Liver (tissue), 3 donors: Measurements from ENCODE around the gene RDX.

Experiments
- ATF3 ChIP-seq: IDR thresholded peaks from 2 replicates; pipeline ENCODE4 v1.6.1; 2016; ENCODE audit warnings: antibody characterized with exemption
- FOXA1 ChIP-seq: IDR thresholded peaks from 2 replicates; pipeline ENCODE4 v1.6.1; 2016; ENCODE audit warnings: antibody characterized with exemption
- GABPA ChIP-seq, 2 donors: IDR thresholded peaks in 1 of 2; conservative IDR thresholded peaks in 1 of 2; 2 replicates each; pipeline ENCODE4 v1.6.1; 2016; ENCODE audit warnings: antibody characterized with exemption in 2 of 2, mild to moderate bottlenecking in 1 of 2, moderate library complexity in 1 of 2
- HNF4G ChIP-seq: IDR thresholded peaks from 2 replicates; pipeline ENCODE4 v1.6.1; 2016; ENCODE audit warnings: antibody characterized with exemption
- NR2F2 ChIP-seq: IDR thresholded peaks from 2 replicates; pipeline ENCODE4 v1.6.1; 2016; ENCODE audit warnings: antibody characterized with exemption
- RXRA ChIP-seq, 2 donors: IDR thresholded peaks; 2 replicates each; pipeline ENCODE4 v1.6.1; 2017 to 2018; ENCODE audit warnings: antibody characterized with exemption in 2 of 2, mild to moderate bottlenecking in 1 of 2
- TAF1 ChIP-seq: conservative IDR thresholded peaks from 2 replicates; pipeline ENCODE4 v1.6.1; 2016; ENCODE audit warnings: antibody characterized with exemption, mild to moderate bottlenecking
- YY1 ChIP-seq: IDR thresholded peaks from 2 replicates; pipeline ENCODE4 v1.6.1; 2016; ENCODE audit warnings: antibody characterized with exemption, mild to moderate bottlenecking
- TF ChIP-seq, protein P1 (sequence below): fragments of 150-350 bp; IDR thresholded peaks from 2 replicates; pipeline ENCODE4 v1.5.1; 2017; ENCODE audit warnings: improper control_type of control experiment, low read depth, low read length; ENCODE audit not compliant: missing input control
- TF ChIP-seq, protein P2 (sequence below): IDR thresholded peaks from 2 replicates; pipeline ENCODE4 v1.6.1; 2016; ENCODE audit warnings: antibody characterized with exemption, mild to moderate bottlenecking
- TF ChIP-seq, protein P3 (sequence below): IDR thresholded peaks from 2 replicates; pipeline ENCODE4 v1.6.1; 2016; ENCODE audit warnings: antibody characterized with exemption
- donor health status: healthy.
- donor health status: healthy.

GRCh38 chr11:110141812-110142211, 154.6 kb downstream of the RDX start:
- TF ChIP-seq, protein P1, sequence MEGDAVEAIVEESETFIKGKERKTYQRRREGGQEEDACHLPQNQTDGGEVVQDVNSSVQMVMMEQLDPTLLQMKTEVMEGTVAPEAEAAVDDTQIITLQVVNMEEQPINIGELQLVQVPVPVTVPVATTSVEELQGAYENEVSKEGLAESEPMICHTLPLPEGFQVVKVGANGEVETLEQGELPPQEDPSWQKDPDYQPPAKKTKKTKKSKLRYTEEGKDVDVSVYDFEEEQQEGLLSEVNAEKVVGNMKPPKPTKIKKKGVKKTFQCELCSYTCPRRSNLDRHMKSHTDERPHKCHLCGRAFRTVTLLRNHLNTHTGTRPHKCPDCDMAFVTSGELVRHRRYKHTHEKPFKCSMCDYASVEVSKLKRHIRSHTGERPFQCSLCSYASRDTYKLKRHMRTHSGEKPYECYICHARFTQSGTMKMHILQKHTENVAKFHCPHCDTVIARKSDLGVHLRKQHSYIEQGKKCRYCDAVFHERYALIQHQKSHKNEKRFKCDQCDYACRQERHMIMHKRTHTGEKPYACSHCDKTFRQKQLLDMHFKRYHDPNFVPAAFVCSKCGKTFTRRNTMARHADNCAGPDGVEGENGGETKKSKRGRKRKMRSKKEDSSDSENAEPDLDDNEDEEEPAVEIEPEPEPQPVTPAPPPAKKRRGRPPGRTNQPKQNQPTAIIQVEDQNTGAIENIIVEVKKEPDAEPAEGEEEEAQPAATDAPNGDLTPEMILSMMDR = no peak
- TF ChIP-seq FOXA1 (no peak), YY1 (no peak), TAF1 (no peak), NR2F2 (no peak), GABPA (IDR thresholded peaks at IDR 0.05 in 1 of 2, conservative IDR thresholded peaks at IDR 0.05 in 1 of 2) (no peak), HNF4G (no peak), RXRA (IDR thresholded peaks at IDR 0.05) (no peak), ATF3 (no peak)
- TF ChIP-seq, protein P2, sequence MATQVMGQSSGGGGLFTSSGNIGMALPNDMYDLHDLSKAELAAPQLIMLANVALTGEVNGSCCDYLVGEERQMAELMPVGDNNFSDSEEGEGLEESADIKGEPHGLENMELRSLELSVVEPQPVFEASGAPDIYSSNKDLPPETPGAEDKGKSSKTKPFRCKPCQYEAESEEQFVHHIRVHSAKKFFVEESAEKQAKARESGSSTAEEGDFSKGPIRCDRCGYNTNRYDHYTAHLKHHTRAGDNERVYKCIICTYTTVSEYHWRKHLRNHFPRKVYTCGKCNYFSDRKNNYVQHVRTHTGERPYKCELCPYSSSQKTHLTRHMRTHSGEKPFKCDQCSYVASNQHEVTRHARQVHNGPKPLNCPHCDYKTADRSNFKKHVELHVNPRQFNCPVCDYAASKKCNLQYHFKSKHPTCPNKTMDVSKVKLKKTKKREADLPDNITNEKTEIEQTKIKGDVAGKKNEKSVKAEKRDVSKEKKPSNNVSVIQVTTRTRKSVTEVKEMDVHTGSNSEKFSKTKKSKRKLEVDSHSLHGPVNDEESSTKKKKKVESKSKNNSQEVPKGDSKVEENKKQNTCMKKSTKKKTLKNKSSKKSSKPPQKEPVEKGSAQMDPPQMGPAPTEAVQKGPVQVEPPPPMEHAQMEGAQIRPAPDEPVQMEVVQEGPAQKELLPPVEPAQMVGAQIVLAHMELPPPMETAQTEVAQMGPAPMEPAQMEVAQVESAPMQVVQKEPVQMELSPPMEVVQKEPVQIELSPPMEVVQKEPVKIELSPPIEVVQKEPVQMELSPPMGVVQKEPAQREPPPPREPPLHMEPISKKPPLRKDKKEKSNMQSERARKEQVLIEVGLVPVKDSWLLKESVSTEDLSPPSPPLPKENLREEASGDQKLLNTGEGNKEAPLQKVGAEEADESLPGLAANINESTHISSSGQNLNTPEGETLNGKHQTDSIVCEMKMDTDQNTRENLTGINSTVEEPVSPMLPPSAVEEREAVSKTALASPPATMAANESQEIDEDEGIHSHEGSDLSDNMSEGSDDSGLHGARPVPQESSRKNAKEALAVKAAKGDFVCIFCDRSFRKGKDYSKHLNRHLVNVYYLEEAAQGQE = no peak
- TF ChIP-seq, protein P3, sequence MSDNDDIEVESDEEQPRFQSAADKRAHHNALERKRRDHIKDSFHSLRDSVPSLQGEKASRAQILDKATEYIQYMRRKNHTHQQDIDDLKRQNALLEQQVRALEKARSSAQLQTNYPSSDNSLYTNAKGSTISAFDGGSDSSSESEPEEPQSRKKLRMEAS = no peak
